ENCODE results near the gene TEX54. TPM values are rescaled to one million over a fixed set of nuclear protein-coding genes. Genes with fewer than 3 reads are reported as not detected.

The TEX54 gene
- total and polyA plus RNA-seq, 2 of the 13 experiments (the other 11 are each of a cell fraction or from before 2014, with no cell fraction given): not detected

DNA sequence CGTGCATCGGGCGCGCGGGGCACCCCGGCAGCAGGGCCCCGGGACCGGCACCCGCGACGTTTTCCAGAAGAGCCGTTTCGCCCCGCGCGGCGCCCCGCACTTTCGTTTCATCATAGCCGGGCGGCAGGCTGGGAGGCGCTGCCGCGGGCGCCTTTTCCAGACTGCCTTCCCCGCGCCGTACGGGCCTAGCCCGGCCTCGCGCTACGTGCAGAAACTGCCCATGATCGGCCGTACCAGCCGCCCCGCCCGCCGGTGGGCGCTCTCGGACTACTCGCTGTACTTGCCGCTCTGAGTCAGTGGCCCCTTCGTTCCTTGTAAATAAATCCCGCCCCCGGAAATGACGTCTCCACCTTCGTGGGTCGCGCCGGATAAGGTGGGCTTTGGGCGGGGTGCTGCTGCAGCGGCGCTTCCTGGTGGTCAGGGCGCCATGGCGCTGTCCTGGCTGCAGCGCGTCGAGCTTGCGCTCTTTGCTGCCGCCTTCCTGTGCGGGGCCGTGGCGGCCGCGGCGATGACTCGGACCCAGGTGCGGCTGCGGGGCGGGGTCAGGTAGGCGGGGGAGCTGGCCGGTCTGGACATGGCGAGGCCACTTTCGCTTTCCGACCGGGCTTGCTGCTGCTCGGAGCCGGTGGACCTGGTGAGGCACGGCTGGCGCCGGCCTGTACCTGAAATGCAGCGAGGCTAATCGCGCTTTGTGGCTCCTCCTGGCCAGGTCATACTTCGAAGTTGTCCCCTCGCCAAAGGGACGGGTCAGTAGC lies 45.5 kb downstream of the TEX54 start, which contains the start of gene TMEM179B (continued):
- no peak for TF ChIP-seq TAF15 (IDR thresholded peaks at IDR 0.05; ENCODE audit: low read depth, low read length, poor library complexity, severe bottlenecking)
- 0 out of 2 replicates have a peak, but pooled peaks have one; percentile 88 for TF ChIP-seq CBFB (CRISPR knock-in tag; IDR thresholded peaks at IDR 0.05)
- no peak for TF ChIP-seq ATRX (CRISPR knock-in tag; IDR thresholded peaks at IDR 0.05; ENCODE audit: borderline replicate concordance)
- no peak for TF ChIP-seq ZNF549 (CRISPR knock-in tag; IDR thresholded peaks at IDR 0.05)
- peak; percentile 82; the same call in 1 of the 2 replicates for TF ChIP-seq TOE1 (CRISPR knock-in tag; IDR thresholded peaks at IDR 0.05)
- no peak for TF ChIP-seq KLF9 (CRISPR knock-in tag; IDR thresholded peaks at IDR 0.05; ENCODE audit: low read depth)
- TF ChIP-seq, protein P1, sequence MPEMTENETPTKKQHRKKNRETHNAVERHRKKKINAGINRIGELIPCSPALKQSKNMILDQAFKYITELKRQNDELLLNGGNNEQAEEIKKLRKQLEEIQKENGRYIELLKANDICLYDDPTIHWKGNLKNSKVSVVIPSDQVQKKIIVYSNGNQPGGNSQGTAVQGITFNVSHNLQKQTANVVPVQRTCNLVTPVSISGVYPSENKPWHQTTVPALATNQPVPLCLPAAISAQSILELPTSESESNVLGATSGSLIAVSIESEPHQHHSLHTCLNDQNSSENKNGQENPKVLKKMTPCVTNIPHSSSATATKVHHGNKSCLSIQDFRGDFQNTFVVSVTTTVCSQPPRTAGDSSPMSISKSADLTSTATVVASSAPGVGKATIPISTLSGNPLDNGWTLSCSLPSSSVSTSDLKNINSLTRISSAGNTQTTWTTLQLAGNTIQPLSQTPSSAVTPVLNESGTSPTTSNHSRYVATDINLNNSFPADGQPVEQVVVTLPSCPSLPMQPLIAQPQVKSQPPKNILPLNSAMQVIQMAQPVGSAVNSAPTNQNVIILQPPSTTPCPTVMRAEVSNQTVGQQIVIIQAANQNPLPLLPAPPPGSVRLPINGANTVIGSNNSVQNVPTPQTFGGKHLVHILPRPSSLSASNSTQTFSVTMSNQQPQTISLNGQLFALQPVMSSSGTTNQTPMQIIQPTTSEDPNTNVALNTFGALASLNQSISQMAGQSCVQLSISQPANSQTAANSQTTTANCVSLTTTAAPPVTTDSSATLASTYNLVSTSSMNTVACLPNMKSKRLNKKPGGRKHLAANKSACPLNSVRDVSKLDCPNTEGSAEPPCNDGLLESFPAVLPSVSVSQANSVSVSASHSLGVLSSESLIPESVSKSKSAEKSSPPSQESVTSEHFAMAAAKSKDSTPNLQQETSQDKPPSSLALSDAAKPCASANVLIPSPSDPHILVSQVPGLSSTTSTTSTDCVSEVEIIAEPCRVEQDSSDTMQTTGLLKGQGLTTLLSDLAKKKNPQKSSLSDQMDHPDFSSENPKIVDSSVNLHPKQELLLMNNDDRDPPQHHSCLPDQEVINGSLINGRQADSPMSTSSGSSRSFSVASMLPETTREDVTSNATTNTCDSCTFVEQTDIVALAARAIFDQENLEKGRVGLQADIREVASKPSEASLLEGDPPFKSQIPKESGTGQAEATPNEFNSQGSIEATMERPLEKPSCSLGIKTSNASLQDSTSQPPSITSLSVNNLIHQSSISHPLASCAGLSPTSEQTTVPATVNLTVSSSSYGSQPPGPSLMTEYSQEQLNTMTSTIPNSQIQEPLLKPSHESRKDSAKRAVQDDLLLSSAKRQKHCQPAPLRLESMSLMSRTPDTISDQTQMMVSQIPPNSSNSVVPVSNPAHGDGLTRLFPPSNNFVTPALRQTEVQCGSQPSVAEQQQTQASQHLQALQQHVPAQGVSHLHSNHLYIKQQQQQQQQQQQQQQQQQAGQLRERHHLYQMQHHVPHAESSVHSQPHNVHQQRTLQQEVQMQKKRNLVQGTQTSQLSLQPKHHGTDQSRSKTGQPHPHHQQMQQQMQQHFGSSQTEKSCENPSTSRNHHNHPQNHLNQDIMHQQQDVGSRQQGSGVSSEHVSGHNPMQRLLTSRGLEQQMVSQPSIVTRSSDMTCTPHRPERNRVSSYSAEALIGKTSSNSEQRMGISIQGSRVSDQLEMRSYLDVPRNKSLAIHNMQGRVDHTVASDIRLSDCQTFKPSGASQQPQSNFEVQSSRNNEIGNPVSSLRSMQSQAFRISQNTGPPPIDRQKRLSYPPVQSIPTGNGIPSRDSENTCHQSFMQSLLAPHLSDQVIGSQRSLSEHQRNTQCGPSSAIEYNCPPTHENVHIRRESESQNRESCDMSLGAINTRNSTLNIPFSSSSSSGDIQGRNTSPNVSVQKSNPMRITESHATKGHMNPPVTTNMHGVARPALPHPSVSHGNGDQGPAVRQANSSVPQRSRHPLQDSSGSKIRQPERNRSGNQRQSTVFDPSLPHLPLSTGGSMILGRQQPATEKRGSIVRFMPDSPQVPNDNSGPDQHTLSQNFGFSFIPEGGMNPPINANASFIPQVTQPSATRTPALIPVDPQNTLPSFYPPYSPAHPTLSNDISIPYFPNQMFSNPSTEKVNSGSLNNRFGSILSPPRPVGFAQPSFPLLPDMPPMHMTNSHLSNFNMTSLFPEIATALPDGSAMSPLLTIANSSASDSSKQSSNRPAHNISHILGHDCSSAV (CRISPR knock-in tag; IDR thresholded peaks at IDR 0.05; ENCODE audit: borderline replicate concordance): no peak
- no peak for TF ChIP-seq ZNF569 (CRISPR knock-in tag; IDR thresholded peaks at IDR 0.05; ENCODE audit: borderline replicate concordance)
